Measurements from ENCODE around the gene DICER1. TPM values are rescaled to one million over a fixed set of nuclear protein-coding genes. Genes with fewer than 3 reads are reported as not detected.
A peak's percentile ranks its signal among the peaks of the same experiment; 100 is the strongest.

Gene DICER1
- total and polyA plus RNA-seq, 8 donors, result 47.9 to 76.9 (median 50.9) TPM

DNA sequence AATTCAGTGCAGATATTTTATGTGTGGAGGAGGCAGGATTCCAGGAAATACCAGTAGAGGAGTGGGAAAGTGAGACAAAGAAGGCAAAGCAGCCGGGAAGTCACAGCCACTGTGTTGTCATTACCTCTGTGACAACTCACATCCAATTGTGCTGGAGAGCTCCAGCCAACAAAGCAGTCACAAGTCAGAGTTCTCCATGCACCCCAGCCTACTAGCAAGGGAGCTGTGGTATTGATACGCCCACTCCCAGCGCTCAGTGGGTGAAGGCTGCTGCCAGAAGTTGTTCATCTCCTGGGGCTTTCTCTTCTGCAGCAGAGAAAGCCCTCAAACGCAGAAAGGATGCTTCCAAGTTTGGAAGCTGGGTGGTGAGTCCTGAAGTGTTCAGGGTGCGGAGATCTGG, 93.9 kb downstream of the DICER1 start:
- no peaks in the 10 kb centered on the region for H3K4me1 ChIP-seq
- H3K4me3 ChIP-seq, result no peak overlapping the region
- H3K9me3 ChIP-seq, result no peaks in the 10 kb centered on the region
- H3K27ac ChIP-seq, result no peak overlapping the region
- H3K36me3 ChIP-seq, result no peaks in the 10 kb centered on the region
- DNase-seq (no peak), ATAC-seq (no peak)
- H3K27me3 ChIP-seq, result peaks cover 0 to 3% of the 10 kb centered on the region in 2 donors
- intact Hi-C loops (cut with DNase I), result no loop called here
- TF ChIP-seq, protein P1, sequence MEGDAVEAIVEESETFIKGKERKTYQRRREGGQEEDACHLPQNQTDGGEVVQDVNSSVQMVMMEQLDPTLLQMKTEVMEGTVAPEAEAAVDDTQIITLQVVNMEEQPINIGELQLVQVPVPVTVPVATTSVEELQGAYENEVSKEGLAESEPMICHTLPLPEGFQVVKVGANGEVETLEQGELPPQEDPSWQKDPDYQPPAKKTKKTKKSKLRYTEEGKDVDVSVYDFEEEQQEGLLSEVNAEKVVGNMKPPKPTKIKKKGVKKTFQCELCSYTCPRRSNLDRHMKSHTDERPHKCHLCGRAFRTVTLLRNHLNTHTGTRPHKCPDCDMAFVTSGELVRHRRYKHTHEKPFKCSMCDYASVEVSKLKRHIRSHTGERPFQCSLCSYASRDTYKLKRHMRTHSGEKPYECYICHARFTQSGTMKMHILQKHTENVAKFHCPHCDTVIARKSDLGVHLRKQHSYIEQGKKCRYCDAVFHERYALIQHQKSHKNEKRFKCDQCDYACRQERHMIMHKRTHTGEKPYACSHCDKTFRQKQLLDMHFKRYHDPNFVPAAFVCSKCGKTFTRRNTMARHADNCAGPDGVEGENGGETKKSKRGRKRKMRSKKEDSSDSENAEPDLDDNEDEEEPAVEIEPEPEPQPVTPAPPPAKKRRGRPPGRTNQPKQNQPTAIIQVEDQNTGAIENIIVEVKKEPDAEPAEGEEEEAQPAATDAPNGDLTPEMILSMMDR (IDR thresholded peaks at IDR 0.05), result no peak

DNA sequence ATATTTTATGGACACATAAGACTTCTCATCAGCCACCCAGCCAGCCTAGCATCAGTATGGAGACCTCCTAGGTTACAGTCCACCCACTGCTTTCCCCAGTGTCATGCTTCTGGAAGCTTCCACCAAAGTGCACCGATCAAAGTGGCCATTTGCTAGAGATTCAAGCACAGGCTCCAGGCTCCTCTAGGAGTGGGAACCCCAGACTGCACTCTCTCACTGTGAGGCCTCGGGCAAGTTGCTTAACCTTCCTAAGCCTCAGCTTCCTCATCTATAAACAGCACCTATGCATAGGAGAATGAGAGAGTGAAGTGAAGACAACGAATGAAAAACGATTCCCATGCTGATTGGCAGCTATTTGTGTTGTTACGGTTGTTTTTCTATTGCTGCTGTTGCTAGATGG, 94.4 kb downstream of the DICER1 start:
- DNase-seq, result no peak
- Histone ChIP-seq H3K4me3 (no peak overlapping the region), H3K27ac (no peak overlapping the region), H3K36me3 (no peaks in the 10 kb centered on the region), H3K9me3 (no peaks in the 10 kb centered on the region), H3K27me3 (peaks cover 0 to 3% of the 10 kb centered on the region in 2 donors), H3K4me1 (no peaks in the 10 kb centered on the region)
- no peak for ATAC-seq
- intact Hi-C loops (cut with DNase I), result no loop called here
- TF ChIP-seq, protein P1 (IDR thresholded peaks at IDR 0.05), result no peak

DNA sequence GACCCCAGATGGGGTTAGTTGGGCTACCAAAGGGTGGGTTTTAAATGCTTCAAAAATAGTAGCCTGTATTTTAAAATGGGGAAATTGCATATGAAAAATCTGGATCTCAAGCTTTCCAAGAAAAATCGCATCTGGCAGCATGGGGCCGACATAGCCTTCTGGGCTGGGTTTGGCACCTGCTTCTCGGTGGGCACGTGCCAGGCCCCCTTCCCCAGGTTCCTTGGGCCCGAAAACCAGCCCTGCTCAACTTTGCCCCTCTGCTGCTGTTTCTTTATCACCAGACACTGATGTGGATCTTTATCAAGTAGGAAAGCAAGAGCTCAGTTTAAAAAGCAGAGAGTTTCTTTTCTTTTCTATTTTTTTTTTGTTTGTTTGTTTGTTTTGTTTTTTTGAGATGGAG, 95.1 kb downstream of the DICER1 start:
- intact Hi-C loops (cut with DNase I), result no loop called here
- TF ChIP-seq, protein P1 (IDR thresholded peaks at IDR 0.05), result no peak
- no peaks in the 10 kb centered on the region for H3K36me3 ChIP-seq
- H3K4me3 ChIP-seq, result no peak overlapping the region
- no peak overlapping the region for H3K27ac ChIP-seq
- H3K9me3 ChIP-seq, result no peaks in the 10 kb centered on the region
- ATAC-seq (no peak), DNase-seq (no peak)
- no peaks in the 10 kb centered on the region for H3K27me3 ChIP-seq
- H3K4me1 ChIP-seq, result no peaks in the 10 kb centered on the region

DNA sequence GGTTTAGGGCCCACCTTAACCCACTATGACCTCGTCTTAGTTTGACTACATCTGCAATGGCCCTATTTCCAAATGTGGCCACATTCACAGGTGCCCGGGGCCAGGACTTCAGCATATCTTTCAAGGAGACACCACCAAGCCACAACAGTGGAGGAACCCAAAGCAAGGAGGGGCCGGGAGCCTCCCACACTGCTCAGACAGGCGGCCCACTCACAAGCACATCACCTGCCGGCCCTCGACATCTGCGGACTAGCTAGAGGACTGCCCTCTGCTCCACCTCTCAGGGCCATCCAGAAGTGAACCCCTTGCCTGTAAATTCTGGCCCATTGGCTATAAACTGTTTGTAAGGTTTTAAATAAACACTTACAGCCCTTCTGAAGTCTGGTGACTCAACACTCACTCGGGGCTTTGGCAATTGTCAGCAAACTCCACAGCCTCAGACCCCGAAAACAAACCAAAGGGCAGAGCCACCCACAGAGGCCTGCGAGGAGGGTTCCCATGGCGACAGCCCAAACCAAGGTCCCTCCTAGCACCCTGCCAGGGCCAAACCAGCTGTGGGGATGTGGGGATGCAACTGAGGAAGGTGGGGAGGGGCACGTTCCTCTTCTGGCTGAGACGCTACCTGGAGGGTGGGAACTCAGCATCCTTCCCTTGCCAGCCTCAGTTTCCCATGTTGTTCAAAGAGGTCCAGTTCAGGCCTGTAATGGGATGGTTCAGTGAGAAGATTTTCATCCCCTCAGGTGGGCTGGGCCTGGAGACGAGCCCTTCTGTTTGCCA, 95.8 kb downstream of the DICER1 start:
- Histone ChIP-seq H3K36me3 (no peaks in the 10 kb centered on the region), H3K4me3 (no peak overlapping the region), H3K4me1 (no peaks in the 10 kb centered on the region), H3K27me3 (no peaks in the 10 kb centered on the region), H3K9me3 (no peaks in the 10 kb centered on the region), H3K27ac (no peak overlapping the region)
- TF ChIP-seq, protein P1 (IDR thresholded peaks at IDR 0.05), result no peak
- intact Hi-C loops (cut with DNase I), result no loop called here
- DNase-seq (no peak), ATAC-seq (peak; percentile 67)

DNA sequence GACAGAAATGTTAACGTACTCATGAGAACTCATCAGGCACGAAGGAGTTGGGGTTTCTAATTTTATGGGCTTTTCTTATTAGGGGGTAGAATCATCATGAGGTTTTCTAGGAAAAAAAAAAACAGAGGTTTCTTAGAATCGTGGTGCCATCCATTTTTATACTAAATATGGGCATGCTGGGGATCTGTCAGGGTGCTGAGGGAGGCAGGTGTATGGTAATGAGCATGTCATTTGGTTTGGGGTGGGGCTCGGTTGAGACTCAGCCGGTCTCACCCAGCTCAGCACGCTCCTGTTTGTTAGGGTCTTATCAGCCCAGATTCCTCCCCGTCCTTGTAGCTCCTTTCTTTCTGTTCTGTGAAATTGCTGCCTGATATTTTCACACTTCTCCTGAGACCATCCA, 98.2 kb downstream of the DICER1 start:
- ATAC-seq, result no peak
- DNase-seq, result no peak
- H3K9me3 ChIP-seq, result no peaks in the 10 kb centered on the region
- TF ChIP-seq, protein P1 (IDR thresholded peaks at IDR 0.05), result no peak
- H3K27ac ChIP-seq, result no peak overlapping the region
- intact Hi-C loops (cut with DNase I), result no loop called here
- H3K36me3 ChIP-seq, result no peaks in the 10 kb centered on the region
- H3K4me1 ChIP-seq, result no peaks in the 10 kb centered on the region
- no peak overlapping the region for H3K4me3 ChIP-seq
- no peaks in the 10 kb centered on the region for H3K27me3 ChIP-seq

Measured in left lung (tissue), 10 donors.